ENCODE data around the gene TDP1.
A peak's percentile ranks its signal among the peaks of the same experiment; 100 is the strongest.

The TDP1 gene

GRCh38 chr14:89911010-89911919 lies 44.5 kb upstream of the TDP1 start:
- TF ChIP-seq SUZ12 (IDR thresholded peaks at IDR 0.05; ENCODE audit: extremely low read depth, insufficient read depth, insufficient read length) (no peak), ZNF274 (IDR thresholded peaks at IDR 0.05; ENCODE audit: low read depth, low read length) (no peak), YY1 (IDR thresholded peaks at IDR 0.05; ENCODE audit: insufficient read depth, insufficient read length) (no peak)
- Histone ChIP-seq H3K4me1 (ENCODE audit: insufficient read depth, insufficient read length) (peaks cover 5% of the 10 kb centered on the region), H3K4me3 (ENCODE audit: insufficient read length, low read depth) (no peak overlapping the region), H3K9me3 (ENCODE audit: insufficient read depth, low read length) (no peaks in the 10 kb centered on the region), H3K9ac (ENCODE audit: insufficient read length, low read depth) (no peak overlapping the region), H3K36me3 (ENCODE audit: insufficient read depth, insufficient read length, low read length) (no peaks in the 10 kb centered on the region), H3K27me3 (ENCODE audit: insufficient read depth, insufficient read length) (no peaks in the 10 kb centered on the region)
- peak; percentile 84 for DNase-seq (ENCODE audit: low read depth, low spot score)

GRCh38 chr14:89912221-89912620 lies 43.5 kb upstream of the TDP1 start:
- no peaks in the 10 kb centered on the region for H3K9me3 ChIP-seq (ENCODE audit: insufficient read depth, low read length)
- no peak overlapping the region for H3K9ac ChIP-seq (ENCODE audit: insufficient read length, low read depth)
- peaks cover 5% of the 10 kb centered on the region for H3K4me1 ChIP-seq (ENCODE audit: insufficient read depth, insufficient read length)
- H3K36me3 ChIP-seq (ENCODE audit: insufficient read depth, insufficient read length, low read length): no peaks in the 10 kb centered on the region
- H3K27me3 ChIP-seq (ENCODE audit: insufficient read depth, insufficient read length): no peaks in the 10 kb centered on the region
- H3K4me3 ChIP-seq (ENCODE audit: insufficient read length, low read depth): no peak overlapping the region
- TF ChIP-seq ZNF274 (IDR thresholded peaks at IDR 0.05; ENCODE audit: low read depth, low read length) (no peak), YY1 (IDR thresholded peaks at IDR 0.05; ENCODE audit: insufficient read depth, insufficient read length) (no peak), SUZ12 (IDR thresholded peaks at IDR 0.05; ENCODE audit: extremely low read depth, insufficient read depth, insufficient read length) (no peak)
- DNase-seq (ENCODE audit: low read depth, low spot score): no peak

- peak; percentile 22 for DNase-seq (ENCODE audit: low read depth, low spot score)
- no peak for TF ChIP-seq SUZ12 (IDR thresholded peaks at IDR 0.05; ENCODE audit: extremely low read depth, insufficient read depth, insufficient read length)
- TF ChIP-seq ZNF274 (IDR thresholded peaks at IDR 0.05; ENCODE audit: low read depth, low read length): no peak
- no peak for TF ChIP-seq YY1 (IDR thresholded peaks at IDR 0.05; ENCODE audit: insufficient read depth, insufficient read length)
- Histone ChIP-seq H3K36me3 (ENCODE audit: insufficient read depth, insufficient read length, low read length) (no peaks in the 10 kb centered on the region), H3K4me3 (ENCODE audit: insufficient read length, low read depth) (no peak overlapping the region), H3K9me3 (ENCODE audit: insufficient read depth, low read length) (no peaks in the 10 kb centered on the region), H3K9ac (ENCODE audit: insufficient read length, low read depth) (peak overlapping the region; percentile 26), H3K27me3 (ENCODE audit: insufficient read depth, insufficient read length) (no peaks in the 10 kb centered on the region), H3K4me1 (ENCODE audit: insufficient read depth, insufficient read length) (peaks cover 5% of the 10 kb centered on the region)
Measured at GRCh38 chr14:89912667-89913211, 43.0 kb upstream of the TDP1 start.

- Histone ChIP-seq H3K36me3 (ENCODE audit: insufficient read depth, insufficient read length, low read length) (no peaks in the 10 kb centered on the region), H3K9me3 (ENCODE audit: insufficient read depth, low read length) (no peaks in the 10 kb centered on the region), H3K4me1 (ENCODE audit: insufficient read depth, insufficient read length) (peaks cover 5% of the 10 kb centered on the region), H3K27me3 (ENCODE audit: insufficient read depth, insufficient read length) (no peaks in the 10 kb centered on the region), H3K4me3 (ENCODE audit: insufficient read length, low read depth) (no peak overlapping the region), H3K9ac (ENCODE audit: insufficient read length, low read depth) (no peak overlapping the region)
- no peak for TF ChIP-seq YY1 (IDR thresholded peaks at IDR 0.05; ENCODE audit: insufficient read depth, insufficient read length)
- no peak for TF ChIP-seq SUZ12 (IDR thresholded peaks at IDR 0.05; ENCODE audit: extremely low read depth, insufficient read depth, insufficient read length)
- TF ChIP-seq ZNF274 (IDR thresholded peaks at IDR 0.05; ENCODE audit: low read depth, low read length): no peak
- DNase-seq (ENCODE audit: low read depth, low spot score): peak; percentile 18
Measured at GRCh38 chr14:89915114-89915878, 40.4 kb upstream of the TDP1 start.

- no peaks in the 10 kb centered on the region for H3K27me3 ChIP-seq (ENCODE audit: insufficient read depth, insufficient read length)
- H3K36me3 ChIP-seq (ENCODE audit: insufficient read depth, insufficient read length, low read length): no peaks in the 10 kb centered on the region
- TF ChIP-seq YY1 (IDR thresholded peaks at IDR 0.05; ENCODE audit: insufficient read depth, insufficient read length) (no peak), ZNF274 (IDR thresholded peaks at IDR 0.05; ENCODE audit: low read depth, low read length) (no peak), SUZ12 (IDR thresholded peaks at IDR 0.05; ENCODE audit: extremely low read depth, insufficient read depth, insufficient read length) (no peak)
- H3K4me3 ChIP-seq (ENCODE audit: insufficient read length, low read depth): no peak overlapping the region
- H3K9me3 ChIP-seq (ENCODE audit: insufficient read depth, low read length): no peaks in the 10 kb centered on the region
- H3K9ac ChIP-seq (ENCODE audit: insufficient read length, low read depth): no peak overlapping the region
- no peak for DNase-seq (ENCODE audit: low read depth, low spot score)
- no peaks in the 10 kb centered on the region for H3K4me1 ChIP-seq (ENCODE audit: insufficient read depth, insufficient read length)
Measured at GRCh38 chr14:89918721-89919120, 37.0 kb upstream of the TDP1 start.

- TF ChIP-seq SUZ12 (IDR thresholded peaks at IDR 0.05; ENCODE audit: extremely low read depth, insufficient read depth, insufficient read length) (no peak), ZNF274 (IDR thresholded peaks at IDR 0.05; ENCODE audit: low read depth, low read length) (no peak), YY1 (IDR thresholded peaks at IDR 0.05; ENCODE audit: insufficient read depth, insufficient read length) (no peak)
- Histone ChIP-seq H3K4me1 (ENCODE audit: insufficient read depth, insufficient read length) (no peaks in the 10 kb centered on the region), H3K9me3 (ENCODE audit: insufficient read depth, low read length) (no peaks in the 10 kb centered on the region), H3K9ac (ENCODE audit: insufficient read length, low read depth) (no peak overlapping the region), H3K4me3 (ENCODE audit: insufficient read length, low read depth) (no peak overlapping the region), H3K36me3 (ENCODE audit: insufficient read depth, insufficient read length, low read length) (no peaks in the 10 kb centered on the region), H3K27me3 (ENCODE audit: insufficient read depth, insufficient read length) (no peaks in the 10 kb centered on the region)
- no peak for DNase-seq (ENCODE audit: low read depth, low spot score)
Measured at GRCh38 chr14:89920056-89920455, 35.7 kb upstream of the TDP1 start.

GRCh38 chr14:89921346-89921745 lies 34.4 kb upstream of the TDP1 start:
- TF ChIP-seq YY1 (IDR thresholded peaks at IDR 0.05; ENCODE audit: insufficient read depth, insufficient read length): no peak
- TF ChIP-seq ZNF274 (IDR thresholded peaks at IDR 0.05; ENCODE audit: low read depth, low read length): no peak
- TF ChIP-seq SUZ12 (IDR thresholded peaks at IDR 0.05; ENCODE audit: extremely low read depth, insufficient read depth, insufficient read length): no peak
- no peak for DNase-seq (ENCODE audit: low read depth, low spot score)
- H3K27me3 ChIP-seq (ENCODE audit: insufficient read depth, insufficient read length): no peaks in the 10 kb centered on the region

More at GRCh38 chr14:89921346-89921745, 34.4 kb upstream of the TDP1 start:
- Histone ChIP-seq H3K4me3 (ENCODE audit: insufficient read length, low read depth) (no peak overlapping the region), H3K4me1 (ENCODE audit: insufficient read depth, insufficient read length) (no peaks in the 10 kb centered on the region), H3K9ac (ENCODE audit: insufficient read length, low read depth) (no peak overlapping the region), H3K9me3 (ENCODE audit: insufficient read depth, low read length) (no peaks in the 10 kb centered on the region), H3K36me3 (ENCODE audit: insufficient read depth, insufficient read length, low read length) (no peaks in the 10 kb centered on the region)
